SK-N-SH treated with all-trans-retinoic acid at 6 μM for 48 hours (cell line): ENCODE results near the gene FGF3.

Experiments used
- ATAC-seq: fragments of 200-7000 bp; cut with Tn5 transposase; 3 replicates; pipeline ENCODE4 v1.9.1; 2020; ENCODE audit warnings: mild to moderate bottlenecking, moderate library complexity
- ARNTL ChIP-seq: fragments of 450-650 bp; formaldehyde crosslinking; IDR thresholded peaks from 2 replicates; pipeline ENCODE4 v1.5.0; 2020; ENCODE audit warnings: low read depth, mild to moderate bottlenecking, moderate library complexity, borderline replicate concordance
- BACH2 ChIP-seq: fragments of 250-450 bp; sonication (Bioruptor Pico); IDR thresholded peaks from 2 replicates; pipeline ENCODE4 v1.9.0; 2021; ENCODE audit warnings: mild to moderate bottlenecking, borderline replicate concordance
- CSRNP3 ChIP-seq: fragments of 250-450 bp; sonication (Bioruptor Pico); IDR thresholded peaks from 2 replicates; pipeline ENCODE4 v1.5.1; 2021; ENCODE audit warnings: mild to moderate bottlenecking, moderate library complexity
- ESRRG ChIP-seq: fragments of 250-450 bp; sonication (Bioruptor Pico); IDR thresholded peaks from 2 replicates; pipeline ENCODE4 v1.6.1; 2021; ENCODE audit warnings: mild to moderate bottlenecking
- GLIS3 ChIP-seq: fragments of 250-450 bp; sonication (Bioruptor Pico); IDR thresholded peaks from 2 replicates; pipeline ENCODE4 v1.5.0; 2020; ENCODE audit warnings: mild to moderate bottlenecking, moderate library complexity
- OSR1 ChIP-seq: fragments of 250-450 bp; sonication (Bioruptor Pico); IDR thresholded peaks from 2 replicates; pipeline ENCODE4 v1.8.0; 2022; ENCODE audit warnings: moderate library complexity, mild to moderate bottlenecking, inconsistent platforms
- PATZ1 ChIP-seq: fragments of 250-450 bp; sonication (Bioruptor Pico); IDR thresholded peaks from 2 replicates; pipeline ENCODE4 v1.8.0; 2020; ENCODE audit warnings: mild to moderate bottlenecking, moderate library complexity, borderline replicate concordance
- PPARA ChIP-seq: fragments of 250-450 bp; sonication (Bioruptor Pico); IDR thresholded peaks from 2 replicates; pipeline ENCODE4 v1.5.0; 2020; ENCODE audit warnings: mild to moderate bottlenecking, borderline replicate concordance
- SNAI2 ChIP-seq: fragments of 250-450 bp; sonication (Bioruptor Pico); IDR thresholded peaks from 2 replicates; pipeline ENCODE4 v1.5.0; 2020; ENCODE audit warnings: mild to moderate bottlenecking, moderate library complexity
- TCF4 ChIP-seq: fragments of 250-450 bp; sonication (Bioruptor Pico); IDR thresholded peaks from 2 replicates; pipeline ENCODE4 v1.8.0; 2021; ENCODE audit warnings: mild to moderate bottlenecking, moderate library complexity, borderline replicate concordance
- TOX ChIP-seq: fragments of 250-450 bp; sonication (Bioruptor Pico); IDR thresholded peaks from 2 replicates; pipeline ENCODE4 v1.8.0; 2021; ENCODE audit warnings: mild to moderate bottlenecking, moderate library complexity, borderline replicate concordance
- ZC3H10 ChIP-seq: fragments of 250-450 bp; sonication (Bioruptor Pico); IDR thresholded peaks from 2 replicates; pipeline ENCODE4 v1.5.1; 2021; ENCODE audit warnings: mild to moderate bottlenecking, moderate library complexity
- ZNF565 ChIP-seq: fragments of 450-650 bp; formaldehyde crosslinking; conservative IDR thresholded peaks from 2 replicates; pipeline ENCODE4 v1.5.0; 2020; ENCODE audit warnings: low read depth, mild to moderate bottlenecking, moderate library complexity
- ZNF70 ChIP-seq: fragments of 450-650 bp; formaldehyde crosslinking; IDR thresholded peaks from 2 replicates; pipeline ENCODE4 v1.5.0; 2020; ENCODE audit warnings: mild to moderate bottlenecking, moderate library complexity
- ZNF8 ChIP-seq: fragments of 450-650 bp; formaldehyde crosslinking; IDR thresholded peaks from 2 replicates; pipeline ENCODE4 v1.5.0; 2020; ENCODE audit warnings: mild to moderate bottlenecking, moderate library complexity
- TF ChIP-seq, protein P1 (sequence below): fragments of 250-450 bp; sonication (Bioruptor Pico); IDR thresholded peaks from 2 replicates; pipeline ENCODE4 v1.8.0; 2021; ENCODE audit warnings: low read depth, mild to moderate bottlenecking, moderate library complexity, borderline replicate concordance
- TF ChIP-seq, protein P2 (sequence below): fragments of 250-450 bp; sonication (Bioruptor Pico); IDR thresholded peaks from 2 replicates; pipeline ENCODE4 v1.5.0; 2020; ENCODE audit warnings: mild to moderate bottlenecking, moderate library complexity
- TF ChIP-seq, protein P3 (sequence below): fragments of 250-450 bp; sonication (Bioruptor Pico); IDR thresholded peaks from 2 replicates; pipeline ENCODE4 v1.5.1; 2020; ENCODE audit warnings: low read depth, mild to moderate bottlenecking, moderate library complexity

Gene FGF3

GRCh38 chr11:69799582-69799981 lies 19.6 kb downstream of the FGF3 start (continued):
- TF ChIP-seq, protein P1, sequence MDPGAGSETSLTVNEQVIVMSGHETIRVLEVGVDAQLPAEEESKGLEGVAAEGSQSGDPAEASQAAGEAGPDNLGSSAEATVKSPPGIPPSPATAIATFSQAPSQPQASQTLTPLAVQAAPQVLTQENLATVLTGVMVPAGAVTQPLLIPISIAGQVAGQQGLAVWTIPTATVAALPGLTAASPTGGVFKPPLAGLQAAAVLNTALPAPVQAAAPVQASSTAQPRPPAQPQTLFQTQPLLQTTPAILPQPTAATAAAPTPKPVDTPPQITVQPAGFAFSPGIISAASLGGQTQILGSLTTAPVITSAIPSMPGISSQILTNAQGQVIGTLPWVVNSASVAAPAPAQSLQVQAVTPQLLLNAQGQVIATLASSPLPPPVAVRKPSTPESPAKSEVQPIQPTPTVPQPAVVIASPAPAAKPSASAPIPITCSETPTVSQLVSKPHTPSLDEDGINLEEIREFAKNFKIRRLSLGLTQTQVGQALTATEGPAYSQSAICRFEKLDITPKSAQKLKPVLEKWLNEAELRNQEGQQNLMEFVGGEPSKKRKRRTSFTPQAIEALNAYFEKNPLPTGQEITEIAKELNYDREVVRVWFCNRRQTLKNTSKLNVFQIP (CRISPR knock-in tag), result no peak
- TF ChIP-seq CSRNP3 (CRISPR knock-in tag) (no peak), TOX (CRISPR knock-in tag) (no peak)

DNA sequence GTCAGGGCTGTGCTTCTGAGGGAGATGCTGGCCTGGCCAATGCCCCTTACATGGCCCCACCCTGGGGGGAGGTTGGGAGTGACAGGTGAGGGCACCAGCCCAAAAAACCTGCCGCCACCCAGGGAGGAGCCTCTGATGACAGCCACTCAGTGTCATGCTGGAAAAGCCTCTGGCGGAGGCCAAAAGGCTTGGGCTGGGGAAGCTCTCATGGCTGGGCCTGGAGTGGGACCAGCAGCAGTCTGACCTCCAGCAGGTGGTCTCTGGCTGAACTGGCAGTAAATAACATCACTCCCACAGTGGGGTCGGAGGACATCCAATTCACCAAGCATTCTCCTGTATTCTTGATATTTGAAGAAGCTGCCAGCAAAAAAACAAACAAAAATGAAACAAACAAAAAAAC lies 20.1 kb downstream of the FGF3 start:
- no peak for ATAC-seq
- TF ChIP-seq BACH2 (CRISPR knock-in tag) (no peak), PPARA (CRISPR knock-in tag) (no peak), ESRRG (CRISPR knock-in tag) (no peak), ZNF70 (CRISPR knock-in tag) (no peak), OSR1 (CRISPR knock-in tag) (no peak), ZC3H10 (CRISPR knock-in tag) (no peak), TOX (CRISPR knock-in tag) (no peak), GLIS3 (no peak), TCF4 (CRISPR knock-in tag) (no peak), SNAI2 (CRISPR knock-in tag) (no peak), CSRNP3 (CRISPR knock-in tag) (no peak)
- TF ChIP-seq, protein P1 (CRISPR knock-in tag), result no peak
- TF ChIP-seq, protein P2, sequence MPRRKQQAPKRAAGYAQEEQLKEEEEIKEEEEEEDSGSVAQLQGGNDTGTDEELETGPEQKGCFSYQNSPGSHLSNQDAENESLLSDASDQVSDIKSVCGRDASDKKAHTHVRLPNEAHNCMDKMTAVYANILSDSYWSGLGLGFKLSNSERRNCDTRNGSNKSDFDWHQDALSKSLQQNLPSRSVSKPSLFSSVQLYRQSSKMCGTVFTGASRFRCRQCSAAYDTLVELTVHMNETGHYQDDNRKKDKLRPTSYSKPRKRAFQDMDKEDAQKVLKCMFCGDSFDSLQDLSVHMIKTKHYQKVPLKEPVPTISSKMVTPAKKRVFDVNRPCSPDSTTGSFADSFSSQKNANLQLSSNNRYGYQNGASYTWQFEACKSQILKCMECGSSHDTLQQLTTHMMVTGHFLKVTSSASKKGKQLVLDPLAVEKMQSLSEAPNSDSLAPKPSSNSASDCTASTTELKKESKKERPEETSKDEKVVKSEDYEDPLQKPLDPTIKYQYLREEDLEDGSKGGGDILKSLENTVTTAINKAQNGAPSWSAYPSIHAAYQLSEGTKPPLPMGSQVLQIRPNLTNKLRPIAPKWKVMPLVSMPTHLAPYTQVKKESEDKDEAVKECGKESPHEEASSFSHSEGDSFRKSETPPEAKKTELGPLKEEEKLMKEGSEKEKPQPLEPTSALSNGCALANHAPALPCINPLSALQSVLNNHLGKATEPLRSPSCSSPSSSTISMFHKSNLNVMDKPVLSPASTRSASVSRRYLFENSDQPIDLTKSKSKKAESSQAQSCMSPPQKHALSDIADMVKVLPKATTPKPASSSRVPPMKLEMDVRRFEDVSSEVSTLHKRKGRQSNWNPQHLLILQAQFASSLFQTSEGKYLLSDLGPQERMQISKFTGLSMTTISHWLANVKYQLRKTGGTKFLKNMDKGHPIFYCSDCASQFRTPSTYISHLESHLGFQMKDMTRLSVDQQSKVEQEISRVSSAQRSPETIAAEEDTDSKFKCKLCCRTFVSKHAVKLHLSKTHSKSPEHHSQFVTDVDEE (CRISPR knock-in tag), result no peak
- TF ChIP-seq, all 23 proteins: peak for 0

- no peak for ATAC-seq
- TF ChIP-seq TCF4 (CRISPR knock-in tag) (no peak), CSRNP3 (CRISPR knock-in tag) (no peak), ZNF70 (CRISPR knock-in tag) (no peak), ARNTL (CRISPR knock-in tag) (no peak), TOX (CRISPR knock-in tag) (no peak), ZNF8 (CRISPR knock-in tag) (no peak), PATZ1 (CRISPR knock-in tag) (no peak), BACH2 (CRISPR knock-in tag) (no peak), SNAI2 (CRISPR knock-in tag) (no peak), GLIS3 (no peak), OSR1 (CRISPR knock-in tag) (no peak), ZC3H10 (CRISPR knock-in tag) (no peak), ZNF565 (CRISPR knock-in tag) (no peak)
- TF ChIP-seq, protein P3, sequence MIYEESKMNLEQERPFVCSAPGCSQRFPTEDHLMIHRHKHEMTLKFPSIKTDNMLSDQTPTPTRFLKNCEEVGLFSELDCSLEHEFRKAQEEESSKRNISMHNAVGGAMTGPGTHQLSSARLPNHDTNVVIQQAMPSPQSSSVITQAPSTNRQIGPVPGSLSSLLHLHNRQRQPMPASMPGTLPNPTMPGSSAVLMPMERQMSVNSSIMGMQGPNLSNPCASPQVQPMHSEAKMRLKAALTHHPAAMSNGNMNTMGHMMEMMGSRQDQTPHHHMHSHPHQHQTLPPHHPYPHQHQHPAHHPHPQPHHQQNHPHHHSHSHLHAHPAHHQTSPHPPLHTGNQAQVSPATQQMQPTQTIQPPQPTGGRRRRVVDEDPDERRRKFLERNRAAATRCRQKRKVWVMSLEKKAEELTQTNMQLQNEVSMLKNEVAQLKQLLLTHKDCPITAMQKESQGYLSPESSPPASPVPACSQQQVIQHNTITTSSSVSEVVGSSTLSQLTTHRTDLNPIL (CRISPR knock-in tag), result no peak
- TF ChIP-seq, protein P1 (CRISPR knock-in tag), result no peak
Observed at GRCh38 chr11:69797737-69798528, 21.3 kb downstream of the FGF3 start.
